HepG2 (cell line): ENCODE data around the gene ATP13A3.

Experiments used
- BCL3 ChIP-seq: sonication (generic); formaldehyde crosslinking; IDR thresholded peaks from 2 replicates; pipeline ENCODE4 v1.5.1; 2020; ENCODE audit warnings: mild to moderate bottlenecking, missing genetic modification reagents, moderate library complexity
- CTCF ChIP-seq: sonication (generic); formaldehyde crosslinking; IDR thresholded peaks from 2 replicates; pipeline ENCODE4 v1.5.0; 2020; ENCODE audit warnings: mild to moderate bottlenecking, missing genetic modification reagents, moderate library complexity
- RARG ChIP-seq: sonication (generic); formaldehyde crosslinking; IDR thresholded peaks from 2 replicates; pipeline ENCODE4 v1.4.0; 2020; ENCODE audit warnings: low read depth, mild to moderate bottlenecking, missing genetic modification reagents
- TCF7L2 ChIP-seq: IDR thresholded peaks from 2 replicates; pipeline ENCODE4 v1.6.1; 2011; ENCODE audit warnings: mild to moderate bottlenecking, low read depth, low read length, moderate library complexity
- TFDP1 ChIP-seq: IDR thresholded peaks from 2 replicates; pipeline ENCODE4 v1.6.1; 2016; ENCODE audit warnings: missing compliant biosample characterization, missing genetic modification reagents, borderline replicate concordance
- ZKSCAN8 ChIP-seq: IDR thresholded peaks from 2 replicates; pipeline ENCODE4 v1.6.1; 2016; ENCODE audit warnings: borderline replicate concordance, missing genetic modification reagents, missing compliant biosample characterization
- ZNF24 ChIP-seq: fragments of 450-650 bp; IDR thresholded peaks from 2 replicates; pipeline ENCODE4 v1.6.1; 2017; ENCODE audit warnings: antibody characterized with exemption, mild to moderate bottlenecking
- ZNF784 ChIP-seq: sonication (generic); formaldehyde crosslinking; IDR thresholded peaks from 2 replicates; pipeline ENCODE4 v1.5.1; 2020; ENCODE audit warnings: missing genetic modification reagents, mild to moderate bottlenecking, borderline replicate concordance

- TF ChIP-seq RARG (CRISPR knock-in tag) (no peak), CTCF (CRISPR knock-in tag) (no peak), ZNF24 (no peak), TFDP1 (CRISPR knock-in tag) (no peak), BCL3 (CRISPR knock-in tag) (no peak), TCF7L2 (no peak), ZKSCAN8 (CRISPR knock-in tag) (no peak), ZNF784 (CRISPR knock-in tag) (no peak)
Observed at GRCh38 chr3:194396539-194396858, 90.3 kb downstream of the ATP13A3 start.
